ENCODE data around the gene DNAH1. TPM values are rescaled to one million over a fixed set of nuclear protein-coding genes. Genes with fewer than 3 reads are reported as not detected.

Gene DNAH1
- total and polyA plus RNA-seq, 3 donors from 2014 or later = 40.0 to 50.4 (median 49.1) TPM

DNA sequence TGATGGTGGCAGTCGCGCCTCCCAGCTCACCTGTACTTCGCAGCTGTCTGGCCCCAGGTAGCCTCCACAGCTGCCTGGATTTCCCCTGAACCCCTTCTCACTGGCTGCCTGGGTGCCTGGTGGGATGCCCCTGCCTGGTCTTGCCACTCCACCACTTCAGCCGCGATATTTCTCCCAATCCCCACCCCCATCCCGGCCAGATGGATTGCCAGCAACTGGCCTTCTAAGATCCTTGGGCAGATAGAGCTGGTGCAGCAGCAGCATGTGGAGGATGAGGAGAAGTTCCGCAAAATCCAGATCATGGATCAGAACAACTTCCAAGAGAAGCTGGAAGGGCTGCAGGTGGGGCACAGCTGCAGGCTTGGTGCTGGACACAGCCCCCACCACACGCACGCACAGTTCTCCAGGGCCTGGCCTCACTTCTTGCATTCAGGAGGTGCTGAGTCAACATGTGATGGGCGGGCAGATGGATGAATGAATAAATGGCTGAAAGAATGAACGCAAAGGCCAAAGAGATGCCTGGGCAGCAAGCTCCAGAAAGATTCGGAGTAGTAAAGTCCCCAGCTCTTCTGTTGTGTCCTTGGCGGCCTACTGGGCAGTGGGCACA lies 35.7 kb downstream of the DNAH1 start:
- Histone ChIP-seq H3K9me3 (no peaks in the 10 kb centered on the region), H3K27me3 (no peaks in the 10 kb centered on the region), H3K4me1 (no peaks in the 10 kb centered on the region), H3K27ac (no peak overlapping the region), H3K36me3 (ENCODE audit: low read depth, missing control alignments) (no peaks in the 10 kb centered on the region), H3K4me3 (no peak overlapping the region)
- TF ChIP-seq, protein P1, sequence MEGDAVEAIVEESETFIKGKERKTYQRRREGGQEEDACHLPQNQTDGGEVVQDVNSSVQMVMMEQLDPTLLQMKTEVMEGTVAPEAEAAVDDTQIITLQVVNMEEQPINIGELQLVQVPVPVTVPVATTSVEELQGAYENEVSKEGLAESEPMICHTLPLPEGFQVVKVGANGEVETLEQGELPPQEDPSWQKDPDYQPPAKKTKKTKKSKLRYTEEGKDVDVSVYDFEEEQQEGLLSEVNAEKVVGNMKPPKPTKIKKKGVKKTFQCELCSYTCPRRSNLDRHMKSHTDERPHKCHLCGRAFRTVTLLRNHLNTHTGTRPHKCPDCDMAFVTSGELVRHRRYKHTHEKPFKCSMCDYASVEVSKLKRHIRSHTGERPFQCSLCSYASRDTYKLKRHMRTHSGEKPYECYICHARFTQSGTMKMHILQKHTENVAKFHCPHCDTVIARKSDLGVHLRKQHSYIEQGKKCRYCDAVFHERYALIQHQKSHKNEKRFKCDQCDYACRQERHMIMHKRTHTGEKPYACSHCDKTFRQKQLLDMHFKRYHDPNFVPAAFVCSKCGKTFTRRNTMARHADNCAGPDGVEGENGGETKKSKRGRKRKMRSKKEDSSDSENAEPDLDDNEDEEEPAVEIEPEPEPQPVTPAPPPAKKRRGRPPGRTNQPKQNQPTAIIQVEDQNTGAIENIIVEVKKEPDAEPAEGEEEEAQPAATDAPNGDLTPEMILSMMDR (IDR thresholded peaks at IDR 0.05) = no peak
- TF ChIP-seq POLR2A (IDR thresholded peaks at IDR 0.05) = no peak
- DNase-seq = no peak
- WGBS, 2 donors = 96 to 97% methylated on average over 12 to 13 of the region's 13 CpGs
- intact Hi-C loops (cut with DNase I; ENCODE audit: low total_unique reads) = no loop called here

DNA sequence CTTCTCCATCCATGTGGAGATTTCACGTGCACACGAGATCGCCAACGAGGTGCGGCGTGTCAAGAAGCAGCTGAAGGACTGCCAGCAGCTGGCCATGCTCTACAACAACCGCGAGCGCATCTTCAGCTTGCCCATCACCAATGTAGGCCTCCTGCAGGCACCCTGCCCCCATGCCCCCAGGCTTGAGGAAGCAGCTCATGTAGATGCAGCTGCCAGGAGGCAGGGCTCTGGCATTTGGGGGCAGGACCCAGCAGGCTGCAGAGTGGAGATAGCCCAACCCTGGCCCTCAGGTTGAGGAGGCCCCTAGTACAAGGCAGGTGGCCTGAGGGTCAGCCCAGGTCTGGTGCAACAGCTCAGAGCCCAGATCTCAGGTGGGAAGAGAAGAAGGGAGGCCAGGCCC lies 36.4 kb downstream of the DNAH1 start:
- 100% methylated on average over 8 to 9 of the region's 9 CpGs for WGBS, 2 donors
- no peaks in the 10 kb centered on the region for H3K36me3 ChIP-seq (ENCODE audit: low read depth, missing control alignments)
- H3K9me3 ChIP-seq = no peaks in the 10 kb centered on the region
- no peak overlapping the region for H3K27ac ChIP-seq
- no peak overlapping the region for H3K4me3 ChIP-seq
- no peaks in the 10 kb centered on the region for H3K27me3 ChIP-seq
- intact Hi-C loops (cut with DNase I; ENCODE audit: low total_unique reads) = no loop called here
- no peak for DNase-seq
- no peaks in the 10 kb centered on the region for H3K4me1 ChIP-seq
- TF ChIP-seq, protein P1 (IDR thresholded peaks at IDR 0.05) = no peak
- no peak for TF ChIP-seq POLR2A (IDR thresholded peaks at IDR 0.05)

GRCh38 chr3:52353291-52353855 lies 37.3 kb downstream of the DNAH1 start:
- intact Hi-C loops (cut with DNase I; ENCODE audit: low total_unique reads) = no loop called here
- no peak for TF ChIP-seq POLR2A (IDR thresholded peaks at IDR 0.05)
- TF ChIP-seq, protein P1 (IDR thresholded peaks at IDR 0.05) = no peak
- no peak for DNase-seq
- H3K27ac ChIP-seq = no peak overlapping the region
- no peaks in the 10 kb centered on the region for H3K27me3 ChIP-seq
- H3K4me1 ChIP-seq = no peaks in the 10 kb centered on the region
- no peaks in the 10 kb centered on the region for H3K9me3 ChIP-seq
- 83 to 89% methylated on average over 8 to 16 of the region's 16 CpGs for WGBS, 2 donors
- no peak overlapping the region for H3K4me3 ChIP-seq
- H3K36me3 ChIP-seq (ENCODE audit: low read depth, missing control alignments) = no peaks in the 10 kb centered on the region

- no peaks in the 10 kb centered on the region for H3K4me1 ChIP-seq
- H3K27me3 ChIP-seq = no peaks in the 10 kb centered on the region
- no peak for TF ChIP-seq POLR2A (IDR thresholded peaks at IDR 0.05)
- TF ChIP-seq, protein P1 (IDR thresholded peaks at IDR 0.05) = no peak
- DNase-seq = no peak
- H3K36me3 ChIP-seq (ENCODE audit: low read depth, missing control alignments) = no peaks in the 10 kb centered on the region
- intact Hi-C loops (cut with DNase I; ENCODE audit: low total_unique reads) = no loop called here
- H3K9me3 ChIP-seq = no peaks in the 10 kb centered on the region
- 86 to 94% methylated on average over 12 of the region's 12 CpGs for WGBS, 2 donors
- no peak overlapping the region for H3K27ac ChIP-seq
- no peak overlapping the region for H3K4me3 ChIP-seq
Measured at GRCh38 chr3:52354676-52355075, 38.6 kb downstream of the DNAH1 start.

DNA sequence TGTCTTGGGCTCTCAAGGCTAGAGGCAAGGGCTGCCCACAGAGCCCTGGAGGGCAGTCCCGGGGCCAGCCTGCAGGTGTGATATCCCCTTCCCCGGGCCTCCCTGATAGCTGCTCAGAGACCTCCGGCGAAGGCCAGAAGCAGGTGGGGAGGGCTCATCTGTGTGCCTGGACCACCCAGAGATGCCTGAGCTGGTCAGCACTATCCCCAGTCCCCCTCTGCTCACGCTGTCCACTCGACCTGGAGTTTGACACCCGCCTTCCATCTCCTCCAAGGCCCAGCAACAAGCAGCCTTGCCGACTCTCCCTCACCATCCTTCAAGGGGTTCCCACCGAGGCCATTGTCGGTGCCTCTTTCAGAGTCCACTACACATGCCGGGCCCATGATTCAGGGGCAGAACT lies 39.4 kb downstream of the DNAH1 start:
- no peak overlapping the region for H3K27ac ChIP-seq
- no peaks in the 10 kb centered on the region for H3K9me3 ChIP-seq
- intact Hi-C loops (cut with DNase I; ENCODE audit: low total_unique reads) = no loop called here
- no peak for DNase-seq
- TF ChIP-seq, protein P1 (IDR thresholded peaks at IDR 0.05) = no peak
- no peak for TF ChIP-seq POLR2A (IDR thresholded peaks at IDR 0.05)
- H3K27me3 ChIP-seq = no peaks in the 10 kb centered on the region
- no peak overlapping the region for H3K4me3 ChIP-seq
- no peaks in the 10 kb centered on the region for H3K4me1 ChIP-seq
- WGBS, 2 donors = 86 to 89% methylated on average over 3 to 11 of the region's 11 CpGs
- no peaks in the 10 kb centered on the region for H3K36me3 ChIP-seq (ENCODE audit: low read depth, missing control alignments)

Measured in testis (tissue), 3 donors.